Fibroblast of skin of abdomen (primary cell): ENCODE results near the gene EXOSC7.
A peak's percentile ranks its signal among the peaks of the same experiment; 100 is the strongest.
"Not testable (repeated sequence)": the region's sequence is repeated elsewhere in the genome, so short reads cannot be mapped to it uniquely, and the experiment has no call there.

ENCODE experiments used
- DNase-seq: peaks from one replicate; pipeline ENCODE4 v3.0.0-alpha.2; 2013

EXOSC7 gene

DNA sequence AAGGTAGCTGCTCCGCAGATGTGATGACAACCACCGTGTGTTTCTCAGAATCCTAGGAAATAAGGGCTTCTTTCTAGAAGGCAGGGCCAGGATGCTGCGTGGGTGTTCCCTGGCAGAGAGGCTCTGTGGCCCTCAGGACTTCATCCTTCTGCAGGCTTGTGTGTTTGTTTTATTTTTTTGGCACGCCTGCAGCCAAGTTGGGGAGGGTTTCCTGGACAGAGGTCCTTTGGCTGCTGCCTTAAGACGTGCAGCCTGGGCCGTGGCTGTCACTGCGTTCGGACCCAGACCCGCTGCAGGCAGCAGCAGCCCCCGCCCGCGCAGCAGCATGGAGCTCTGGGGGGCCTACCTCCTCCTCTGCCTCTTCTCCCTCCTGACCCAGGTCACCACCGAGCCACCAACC is 50.0 kb downstream of the EXOSC7 start, which contains the start of gene CLEC3B:
CLEC3B (plus strand) TSS at position 266 of the 400 bp plus-strand sequence; CDS start at position 326, 60 bp downstream.
- DNase-seq, result peak; percentile 51

DNA sequence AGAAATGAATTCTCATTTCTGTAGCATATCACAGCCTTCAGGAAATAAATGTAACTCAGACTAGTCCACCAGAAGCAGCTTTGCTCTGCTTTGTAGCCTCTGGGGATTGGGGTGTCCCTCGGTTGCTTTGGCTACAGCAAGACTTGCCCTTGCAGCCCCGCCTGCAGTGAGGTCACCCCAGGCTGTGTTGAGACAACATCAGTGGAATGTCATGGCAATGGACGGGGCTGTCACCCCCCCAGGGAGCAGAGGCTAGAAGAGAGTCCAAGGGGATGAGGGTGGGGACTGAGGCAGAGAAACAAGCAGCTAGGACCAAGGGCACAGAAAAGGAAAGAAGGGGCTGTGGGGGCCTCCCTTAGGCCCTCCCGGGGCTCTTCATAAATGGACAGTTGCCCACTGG is 50.9 kb downstream of the EXOSC7 start:
- peak; percentile 22 for DNase-seq

- DNase-seq, result no peak
Observed at GRCh38 chr3:45027441-45027840, 51.4 kb downstream of the EXOSC7 start.

- DNase-seq, result no peak
Observed at GRCh38 chr3:45029216-45029615, 53.2 kb downstream of the EXOSC7 start.

DNA sequence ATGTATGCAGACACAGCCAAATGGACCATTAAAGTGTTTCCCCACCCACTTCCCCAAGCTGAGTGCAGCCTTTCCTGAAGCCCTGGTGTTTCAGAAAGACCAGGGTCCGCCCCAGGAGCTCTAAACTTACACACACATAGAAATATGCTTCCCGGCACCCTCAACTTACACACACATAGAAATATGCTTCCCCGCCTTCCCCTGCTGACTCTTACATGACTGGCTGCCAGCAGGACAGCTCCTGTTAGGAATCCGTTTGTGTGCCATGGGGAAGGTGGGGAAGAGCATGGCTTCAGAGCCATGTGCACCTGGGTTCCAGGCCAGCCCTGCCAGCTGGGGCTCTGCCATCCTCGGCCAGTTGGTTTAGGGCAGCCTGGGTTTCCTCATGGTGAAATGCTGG is 53.6 kb downstream of the EXOSC7 start:
- DNase-seq, result peak; percentile 77

DNA sequence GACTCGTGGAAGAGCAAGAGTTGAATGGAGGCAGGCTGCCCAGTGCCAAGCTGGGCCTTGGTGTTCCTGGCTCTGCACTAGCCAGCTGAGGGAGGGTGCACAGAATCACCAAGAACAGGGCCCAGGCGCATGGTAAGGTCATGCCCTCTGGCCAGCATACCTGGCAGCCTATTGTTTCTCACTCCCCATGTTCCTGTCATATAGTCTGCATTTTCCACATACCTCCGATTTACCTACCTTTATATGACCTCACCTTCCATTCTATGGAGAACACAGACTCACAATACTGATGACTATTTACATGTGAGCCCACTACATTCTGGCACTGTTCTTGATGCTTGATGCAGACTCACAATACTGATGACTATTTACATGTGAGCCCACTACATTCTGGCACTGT is 55.5 kb downstream of the EXOSC7 start:
- no peak for DNase-seq

GRCh38 chr3:45032113-45032512 is 56.1 kb downstream of the EXOSC7 start:
- no peak for DNase-seq

- DNase-seq, result no peak
Observed at GRCh38 chr3:45033791-45034190, 57.7 kb downstream of the EXOSC7 start.

DNA sequence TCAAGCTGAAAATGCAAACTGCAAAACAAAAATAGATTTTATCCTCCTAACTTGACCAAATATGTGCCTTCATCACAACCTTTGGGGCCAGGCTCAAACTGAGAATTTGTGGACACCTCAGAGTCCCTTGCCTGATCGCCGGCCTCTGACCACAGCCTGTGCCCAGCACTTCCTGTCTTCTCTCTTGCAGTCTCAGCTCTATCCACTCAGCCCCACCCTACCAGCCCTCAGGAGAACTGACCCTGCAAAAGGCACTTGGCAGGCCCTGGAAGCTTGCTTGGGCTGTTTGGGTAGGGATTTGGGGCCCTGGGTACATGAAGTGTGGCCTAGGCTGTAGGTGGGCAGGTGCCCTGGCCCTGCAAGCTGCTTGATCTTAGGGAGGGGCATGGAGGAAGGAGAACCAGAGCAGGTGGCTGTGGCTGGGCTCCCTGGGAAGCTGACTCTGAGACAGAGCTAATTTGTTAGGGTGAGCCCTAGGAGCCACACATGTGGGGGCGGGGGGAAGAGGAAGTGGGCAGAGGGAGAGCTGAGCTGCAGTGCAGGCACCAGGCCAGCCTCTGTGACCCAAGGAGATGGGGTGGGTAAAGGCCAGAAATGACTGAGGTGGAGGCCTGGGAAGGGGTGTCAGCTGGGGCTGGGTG is 58.7 kb downstream of the EXOSC7 start:
- no peak for DNase-seq

DNA sequence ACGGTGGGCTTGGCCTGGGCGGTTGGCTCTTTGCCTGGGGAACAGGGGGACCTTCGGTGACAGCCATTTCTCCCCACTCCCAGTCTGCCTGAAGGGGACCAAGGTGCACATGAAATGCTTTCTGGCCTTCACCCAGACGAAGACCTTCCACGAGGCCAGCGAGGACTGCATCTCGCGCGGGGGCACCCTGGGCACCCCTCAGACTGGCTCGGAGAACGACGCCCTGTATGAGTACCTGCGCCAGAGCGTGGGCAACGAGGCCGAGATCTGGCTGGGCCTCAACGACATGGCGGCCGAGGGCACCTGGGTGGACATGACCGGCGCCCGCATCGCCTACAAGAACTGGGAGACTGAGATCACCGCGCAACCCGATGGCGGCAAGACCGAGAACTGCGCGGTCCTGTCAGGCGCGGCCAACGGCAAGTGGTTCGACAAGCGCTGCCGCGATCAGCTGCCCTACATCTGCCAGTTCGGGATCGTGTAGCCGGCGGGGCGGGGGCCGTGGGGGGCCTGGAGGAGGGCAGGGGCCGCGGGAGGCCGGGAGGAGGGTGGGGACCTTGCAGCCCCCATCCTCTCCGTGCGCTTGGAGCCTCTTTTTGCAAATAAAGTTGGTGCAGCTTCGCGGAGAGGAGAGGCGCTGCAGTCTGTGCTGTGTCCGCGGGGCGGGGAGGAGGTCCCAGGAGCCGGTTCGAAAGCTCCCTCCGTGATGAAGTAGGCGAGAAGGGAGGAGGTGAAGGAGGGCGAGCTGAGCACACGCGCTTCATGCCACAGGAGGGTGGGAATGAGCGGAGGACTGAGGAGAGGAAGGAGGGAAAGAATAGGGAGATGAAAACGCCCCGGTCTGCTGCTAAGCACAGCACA is 59.6 kb downstream of the EXOSC7 start:
- DNase-seq, result peak; percentile 48

GRCh38 chr3:45037720-45038455 is 61.8 kb downstream of the EXOSC7 start:
- DNase-seq, result peak; percentile 92

DNA sequence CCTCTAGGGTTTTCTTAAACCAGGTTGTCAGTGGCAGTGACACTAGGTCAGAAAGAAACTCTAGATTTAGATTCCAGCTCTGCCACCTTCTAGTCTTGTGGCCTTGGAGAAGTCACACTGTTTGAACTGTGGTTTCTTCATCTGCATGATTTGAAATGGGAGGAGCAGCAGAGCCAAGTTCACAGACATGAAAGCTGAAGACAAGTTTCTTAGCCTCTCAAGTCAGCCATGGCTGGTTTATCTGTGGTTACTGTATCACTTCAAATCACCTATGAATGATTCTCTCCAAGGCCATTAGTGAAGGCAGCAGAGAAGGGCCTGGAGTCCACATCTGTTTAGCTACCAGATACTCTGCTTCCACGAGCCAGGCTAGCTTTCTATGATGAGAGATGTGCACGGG is 65.6 kb downstream of the EXOSC7 start:
- no peak for DNase-seq

- DNase-seq, result no peak
Observed at GRCh38 chr3:45042162-45042561, 66.1 kb downstream of the EXOSC7 start.

DNA sequence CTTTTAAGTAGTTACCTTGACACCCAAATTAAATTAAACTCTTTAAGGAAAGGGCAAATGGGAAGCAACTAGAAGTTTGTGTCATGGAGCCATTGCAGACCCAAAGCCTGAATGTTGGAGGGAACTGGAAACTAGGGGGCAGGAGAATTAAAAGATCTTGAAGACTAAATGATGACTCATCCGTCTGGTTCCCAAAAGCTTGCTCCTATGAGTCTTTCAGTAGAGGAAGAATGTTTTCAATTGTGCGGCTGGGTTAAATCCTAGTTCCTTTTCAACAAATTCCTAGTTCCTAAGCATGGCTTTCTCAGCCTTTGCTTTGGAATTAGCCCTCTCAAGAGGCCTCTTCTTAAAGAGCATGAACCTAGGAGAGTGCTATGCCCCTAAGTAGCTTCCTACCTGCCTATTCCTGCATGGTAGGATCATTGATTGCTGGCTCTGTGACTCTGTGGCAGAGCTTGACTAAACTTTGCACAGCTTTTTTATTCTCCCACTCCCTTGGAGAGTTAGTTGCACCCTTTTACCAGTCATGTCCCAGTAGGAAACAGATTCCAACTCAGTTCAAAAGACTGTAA is 67.8 kb downstream of the EXOSC7 start:
- peak; percentile 92 for DNase-seq

DNA sequence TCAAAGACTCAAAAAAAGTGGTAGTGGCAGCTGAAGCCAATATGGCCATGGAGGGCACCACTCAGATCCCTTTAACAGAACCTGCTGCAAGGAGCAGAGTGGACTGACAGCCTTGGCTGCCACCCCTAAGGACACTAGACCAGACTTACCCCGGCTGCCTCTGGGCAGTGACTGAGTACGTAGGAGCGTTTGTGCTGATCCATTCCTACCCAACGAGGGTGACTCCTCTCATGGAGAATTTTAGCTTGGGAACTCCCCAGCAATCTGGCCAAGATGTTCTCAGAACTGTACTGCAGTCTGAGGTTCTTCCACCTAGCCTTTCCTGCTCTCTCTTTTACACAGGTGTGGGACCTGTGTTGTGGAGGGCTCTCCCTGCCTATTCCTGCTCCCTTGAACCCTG is 72.2 kb downstream of the EXOSC7 start:
- DNase-seq, result no peak

- DNase-seq, result no peak
Observed at GRCh38 chr3:45049807-45050206, 73.8 kb downstream of the EXOSC7 start.

DNA sequence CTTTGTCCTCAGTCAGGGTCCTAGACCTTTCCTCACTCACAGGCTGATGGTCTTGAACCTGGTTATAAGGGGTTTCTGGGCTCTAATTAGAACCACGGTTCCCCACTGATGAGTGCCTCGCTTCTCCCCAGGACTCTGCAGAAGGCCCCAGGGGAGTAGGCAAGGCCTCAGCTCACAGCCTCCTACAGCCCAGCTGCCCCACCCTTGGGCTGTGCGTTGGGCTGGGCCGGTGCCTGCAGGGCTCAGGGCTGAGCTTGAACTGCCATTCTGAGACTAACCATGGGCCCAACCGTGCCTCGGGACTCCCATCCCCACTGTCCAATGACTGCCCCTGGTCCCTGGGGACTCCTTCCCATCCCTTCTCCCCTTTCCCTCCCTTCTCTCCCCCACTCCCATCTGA is 75.6 kb downstream of the EXOSC7 start:
- no peak for DNase-seq

DNA sequence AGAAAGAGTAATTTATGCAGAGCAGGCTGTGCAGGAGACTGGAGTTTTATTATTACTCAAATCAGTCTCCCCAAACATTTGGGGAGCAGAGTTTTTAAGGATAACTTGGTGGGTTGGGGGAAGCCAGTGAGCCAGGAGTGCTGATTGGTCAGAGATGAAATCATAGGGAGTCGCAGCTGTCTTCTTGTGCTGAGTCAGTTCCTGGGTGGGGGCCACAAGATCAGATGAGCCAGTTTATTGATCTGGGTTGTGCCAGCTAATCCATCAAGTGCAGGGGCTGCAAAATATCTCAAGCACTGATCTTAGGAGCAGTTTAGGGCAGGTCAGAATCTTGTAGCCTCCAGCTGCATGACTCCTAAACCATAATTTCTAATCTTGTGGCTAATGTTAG is 77.8 kb downstream of the EXOSC7 start:
- DNase-seq, result not testable (repeated sequence)

DNA sequence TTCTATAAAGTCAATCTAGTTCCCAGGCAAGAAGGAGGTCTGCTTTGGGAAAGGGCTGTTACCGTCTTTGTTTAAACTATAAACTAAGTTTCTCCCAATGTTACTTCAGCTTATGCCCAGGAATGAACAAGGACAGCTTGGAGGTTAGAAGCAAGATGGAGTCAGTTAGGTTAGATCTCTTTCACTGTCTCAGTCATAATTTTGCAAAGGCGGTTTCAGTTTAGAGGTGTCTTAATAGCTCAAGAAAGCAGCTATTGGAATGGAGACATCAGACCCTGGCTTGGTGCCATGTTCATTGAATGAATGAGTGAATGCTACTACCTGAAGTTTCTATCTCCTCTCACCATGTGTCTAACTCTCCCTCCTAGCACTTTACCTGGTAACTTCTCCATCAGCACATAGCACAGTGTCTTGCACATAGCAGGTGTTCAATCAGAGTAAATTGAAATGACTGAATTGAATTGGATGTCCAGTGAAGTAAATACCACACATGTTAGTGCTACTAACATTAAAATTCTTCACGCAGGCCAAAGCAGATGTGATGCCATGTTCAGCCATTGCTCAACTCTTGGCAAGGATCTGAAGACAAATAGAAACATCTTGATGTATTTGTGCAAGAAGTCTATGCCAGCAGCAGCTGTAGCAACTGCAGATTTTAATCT is 78.3 kb downstream of the EXOSC7 start:
- peak; percentile 81 for DNase-seq

DNA sequence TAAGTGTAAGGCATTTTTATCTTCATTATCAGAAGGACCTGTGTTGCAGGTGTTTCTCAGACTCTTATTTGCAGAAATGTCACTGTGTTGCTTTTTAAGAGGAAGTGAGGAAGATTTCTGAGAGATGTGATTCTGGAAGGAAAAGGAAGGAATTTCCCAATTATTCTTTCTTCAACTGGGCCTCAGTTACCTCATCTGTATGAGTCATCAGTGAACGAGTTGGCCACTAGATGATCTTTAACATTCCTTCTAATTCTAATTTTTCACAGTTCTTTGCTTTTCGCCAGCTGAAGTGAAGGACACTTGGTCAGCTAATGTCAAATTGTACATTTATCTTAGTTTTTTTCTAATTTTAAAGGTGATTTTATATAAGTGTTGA is 79.0 kb downstream of the EXOSC7 start:
- peak; percentile 83 for DNase-seq

DNA sequence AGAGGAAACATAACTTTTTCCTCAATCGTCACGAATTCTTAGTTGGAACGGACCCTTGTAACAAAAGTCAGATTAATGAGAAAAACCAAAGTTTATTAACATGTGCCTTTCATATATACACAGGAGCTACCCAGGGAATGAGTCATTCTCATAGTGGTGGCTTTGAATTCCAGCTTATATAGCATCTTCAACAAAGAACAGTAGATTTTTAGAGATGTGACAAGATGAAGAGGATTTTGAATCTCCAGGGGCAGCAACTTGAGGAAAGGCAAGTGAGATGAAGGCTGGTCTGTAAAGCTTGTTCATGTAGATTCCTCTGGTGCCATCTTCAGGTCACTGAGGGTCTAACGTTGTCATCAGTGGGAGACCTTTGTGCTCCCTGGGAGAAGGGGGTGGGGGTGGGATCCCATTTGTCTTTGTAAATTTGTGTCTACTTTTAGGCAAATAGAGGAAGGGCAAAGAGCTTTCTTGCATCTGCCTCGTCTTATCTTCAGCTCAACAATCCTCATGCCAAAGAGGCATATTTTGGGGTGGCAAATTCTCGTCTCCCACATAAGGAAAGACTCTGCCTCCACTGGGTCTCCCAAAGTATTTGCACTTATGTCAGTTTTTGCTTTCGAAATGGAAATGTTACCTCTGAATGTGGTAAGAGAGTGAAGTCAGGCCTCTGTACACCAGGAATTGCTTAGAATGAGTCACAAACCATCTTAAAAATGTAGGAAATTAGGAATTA is 79.5 kb downstream of the EXOSC7 start:
- peak; percentile 87 for DNase-seq
